BLaER1 (cell line): ENCODE measurements around the gene CAMKK1.
A peak's percentile ranks its signal among the peaks of the same experiment; 100 is the strongest.

Experiments
- H3K27ac ChIP-seq: shearing (Covaris generic); formaldehyde crosslinking; 2 replicates; pipeline ENCODE4 v1.8.1; 2022
- H3K27me3 ChIP-seq: shearing (Covaris generic); formaldehyde crosslinking; 2 replicates; pipeline ENCODE4 v1.8.1; 2022
- H3K36me3 ChIP-seq: shearing (Covaris generic); formaldehyde crosslinking; 2 replicates; pipeline ENCODE4 v1.8.1; 2022
- H3K4me1 ChIP-seq: shearing (Covaris generic); formaldehyde crosslinking; 2 replicates; pipeline ENCODE4 v1.8.1; 2022
- H3K4me2 ChIP-seq: shearing (Covaris generic); formaldehyde crosslinking; 2 replicates; pipeline ENCODE4 v1.8.1; 2022
- H3K4me3 ChIP-seq: shearing (Covaris generic); formaldehyde crosslinking; 2 replicates; pipeline ENCODE4 v1.8.1; 2022
- H3K9ac ChIP-seq: shearing (Covaris generic); formaldehyde crosslinking; 2 replicates; pipeline ENCODE4 v1.8.1; 2022
- H3K9me3 ChIP-seq: shearing (Covaris generic); formaldehyde crosslinking; 2 replicates; pipeline ENCODE4 v1.8.1; 2022
- H4K20me1 ChIP-seq: shearing (Covaris generic); formaldehyde crosslinking; 2 replicates; pipeline ENCODE4 v1.8.1; 2022
- Cebpa-rat ChIP-seq: shearing (Covaris generic); IDR thresholded peaks from 2 replicates; pipeline ENCODE4 v1.8.1; 2022

Gene CAMKK1

GRCh38 chr17:3892095-3892998 lies 506 bp downstream of the CAMKK1 start:
- Histone ChIP-seq H3K9me3 (no peaks in the 10 kb centered on the region), H3K36me3 (peaks cover 9% of the 10 kb centered on the region), H3K4me3 (peak overlapping the region; percentile 80), H3K4me2 (peak overlapping the region; percentile 100), H3K27me3 (peaks cover 5% of the 10 kb centered on the region; the same call in 1 of the 2 replicates), H3K27ac (peak overlapping the region; percentile 51), H3K9ac (peak overlapping the region; percentile 75), H4K20me1 (peaks cover 37% of the 10 kb centered on the region), H3K4me1 (peaks cover 84% of the 10 kb centered on the region)
- TF ChIP-seq Cebpa-rat: no peak

GRCh38 chr17:3891626-3892094 lies 1.2 kb downstream of the CAMKK1 start:
- peak overlapping the region; percentile 80 for H3K4me3 ChIP-seq
- H3K36me3 ChIP-seq: peaks cover 2% of the 10 kb centered on the region; the same call in 1 of the 2 replicates
- H4K20me1 ChIP-seq: peaks cover 37% of the 10 kb centered on the region
- H3K27ac ChIP-seq: no peak overlapping the region
- no peaks in the 10 kb centered on the region for H3K9me3 ChIP-seq
- no peak for TF ChIP-seq Cebpa-rat
- H3K27me3 ChIP-seq: peaks cover 5% of the 10 kb centered on the region; the same call in 1 of the 2 replicates
- peak overlapping the region; percentile 75 for H3K9ac ChIP-seq
- H3K4me2 ChIP-seq: peak overlapping the region; percentile 100
- peaks cover 84% of the 10 kb centered on the region for H3K4me1 ChIP-seq

- Histone ChIP-seq H3K4me2 (peak overlapping the region; percentile 100), H3K4me1 (peaks cover 90% of the 10 kb centered on the region), H3K27me3 (peaks cover 5% of the 10 kb centered on the region; the same call in 1 of the 2 replicates), H3K9me3 (no peaks in the 10 kb centered on the region), H3K27ac (no peak overlapping the region), H3K36me3 (no peaks in the 10 kb centered on the region), H4K20me1 (peaks cover 37% of the 10 kb centered on the region), H3K9ac (peak overlapping the region; percentile 15; the same call in 1 of the 2 replicates), H3K4me3 (no peak overlapping the region)
- TF ChIP-seq Cebpa-rat: no peak
Measured at GRCh38 chr17:3890878-3891219, 2.0 kb downstream of the CAMKK1 start.

- Histone ChIP-seq H3K36me3 (peaks cover 4% of the 10 kb centered on the region; the same call in 1 of the 2 replicates), H3K4me3 (no peak overlapping the region), H3K4me1 (peaks cover 91% of the 10 kb centered on the region), H3K27ac (peak overlapping the region; percentile 41), H3K9ac (peak overlapping the region; percentile 38; the same call in 1 of the 2 replicates), H3K9me3 (no peaks in the 10 kb centered on the region), H3K4me2 (peak overlapping the region; percentile 100), H3K27me3 (peaks cover 5% of the 10 kb centered on the region; the same call in 1 of the 2 replicates), H4K20me1 (peaks cover 37% of the 10 kb centered on the region)
- TF ChIP-seq Cebpa-rat: no peak
Measured at GRCh38 chr17:3890082-3890877, 2.6 kb downstream of the CAMKK1 start.

- Histone ChIP-seq H3K9ac (0 out of 2 replicates have a peak overlapping the region, but pooled peaks have one; percentile 38), H3K27ac (peak overlapping the region; percentile 41), H3K36me3 (peaks cover 12% of the 10 kb centered on the region; the same call in 1 of the 2 replicates), H3K4me1 (peaks cover 83% of the 10 kb centered on the region), H3K4me3 (no peak overlapping the region), H3K9me3 (no peaks in the 10 kb centered on the region), H3K4me2 (peak overlapping the region; percentile 100), H3K27me3 (peaks cover 5% of the 10 kb centered on the region; the same call in 1 of the 2 replicates), H4K20me1 (peaks cover 37% of the 10 kb centered on the region)
- TF ChIP-seq Cebpa-rat: no peak
Measured at GRCh38 chr17:3889325-3890012, 3.4 kb downstream of the CAMKK1 start.

- Histone ChIP-seq H3K36me3 (peaks cover 20% of the 10 kb centered on the region; the same call in 1 of the 2 replicates), H3K27ac (peak overlapping the region; percentile 81)
Measured at GRCh38 chr17:3888343-3889171, 4.3 kb downstream of the CAMKK1 start.

GRCh38 chr17:3887804-3888203 lies 5.0 kb downstream of the CAMKK1 start:
- Histone ChIP-seq H3K27me3 (peaks cover 5% of the 10 kb centered on the region; the same call in 1 of the 2 replicates), H3K4me2 (peak overlapping the region; percentile 100)
- no peak for TF ChIP-seq Cebpa-rat

More at GRCh38 chr17:3888343-3889171, 4.3 kb downstream of the CAMKK1 start:
- peaks cover 37% of the 10 kb centered on the region for H4K20me1 ChIP-seq
- no peak overlapping the region for H3K4me3 ChIP-seq
- no peak for TF ChIP-seq Cebpa-rat
- H3K9me3 ChIP-seq: no peaks in the 10 kb centered on the region
- H3K4me2 ChIP-seq: peak overlapping the region; percentile 100
- H3K4me1 ChIP-seq: peaks cover 74% of the 10 kb centered on the region
- peaks cover 5% of the 10 kb centered on the region; the same call in 1 of the 2 replicates for H3K27me3 ChIP-seq
- H3K9ac ChIP-seq: peak overlapping the region; percentile 58; the same call in 1 of the 2 replicates

GRCh38 chr17:3887394-3887793 lies 5.5 kb downstream of the CAMKK1 start:
- peak overlapping the region; percentile 58 for H3K9ac ChIP-seq
- no peak for TF ChIP-seq Cebpa-rat
- peak overlapping the region; percentile 46; the same call in 1 of the 2 replicates for H3K4me3 ChIP-seq
- peak overlapping the region; percentile 81 for H3K27ac ChIP-seq
- peaks cover 20% of the 10 kb centered on the region; the same call in 1 of the 2 replicates for H3K36me3 ChIP-seq
- H3K9me3 ChIP-seq: no peaks in the 10 kb centered on the region
- peaks cover 37% of the 10 kb centered on the region for H4K20me1 ChIP-seq
- H3K4me2 ChIP-seq: peak overlapping the region; percentile 100
- H3K27me3 ChIP-seq: peaks cover 5% of the 10 kb centered on the region; the same call in 1 of the 2 replicates
- peaks cover 75% of the 10 kb centered on the region for H3K4me1 ChIP-seq

More at GRCh38 chr17:3887804-3888203, 5.0 kb downstream of the CAMKK1 start:
- Histone ChIP-seq H3K9me3 (no peaks in the 10 kb centered on the region), H3K27ac (peak overlapping the region; percentile 81), H3K4me3 (no peak overlapping the region), H3K4me1 (peaks cover 72% of the 10 kb centered on the region), H3K36me3 (peaks cover 20% of the 10 kb centered on the region; the same call in 1 of the 2 replicates), H4K20me1 (peaks cover 37% of the 10 kb centered on the region), H3K9ac (peak overlapping the region; percentile 58; the same call in 1 of the 2 replicates)
